Thyroid gland (tissue), 4 donors: ENCODE measurements around the gene B3GNT8. TPM values are rescaled to one million over a fixed set of nuclear protein-coding genes. Genes with fewer than 3 reads are reported as not detected.
"Not testable (repeated sequence)": the region's sequence is repeated elsewhere in the genome, so short reads cannot be mapped to it uniquely, and the experiment has no call there.

Source experiments
- DNase-seq, 2 donors: peaks; one replicate each; pipeline ENCODE4 v3.0.0-alpha.2; 2019
- H3K27ac ChIP-seq, 3 donors: fragments of 200-600 bp; sonication (generic); 1 replicate in 2 of 3; 2 replicates in 1 of 3; pipeline ENCODE4 v1.5.1; 2016 to 2019; ENCODE audit warnings: mild to moderate bottlenecking in 1 of 3, moderate library complexity in 1 of 3
- H3K27me3 ChIP-seq: fragments of 200-600 bp; sonication (generic); one replicate; pipeline ENCODE4 v1.5.1; 2019
- H3K36me3 ChIP-seq, 2 donors: fragments of 200-600 bp; sonication (generic); one replicate each; pipeline ENCODE4 v1.5.1; 2016 to 2019
- H3K4me1 ChIP-seq, 2 donors: fragments of 200-600 bp; sonication (generic); one replicate each; pipeline ENCODE4 v1.5.1; 2017 to 2019
- H3K4me3 ChIP-seq, 3 donors: fragments of 200-600 bp; sonication (generic); replicated peaks in 1 of 3; 1 replicate in 2 of 3; 2 replicates in 1 of 3; pipeline ENCODE4 v1.5.1; 2016; ENCODE audit warnings: mild to moderate bottlenecking in 1 of 3
- H3K9me3 ChIP-seq: fragments of 200-600 bp; sonication (generic); one replicate; pipeline ENCODE4 v1.5.1; 2017
- CTCF ChIP-seq, 6 experiments: fragments of 200-600 bp in 3 of 6; fragments of 450-650 bp in 3 of 6; sonication (generic) in 3 of 6; IDR thresholded peaks; one replicate each; pipeline ENCODE4 v1.5.1; 2016 to 2019; ENCODE audit warnings: antibody characterized with exemption in 6 of 6, mild to moderate bottlenecking in 2 of 6, inconsistent platforms in 1 of 6, moderate library complexity in 1 of 6
- POLR2A ChIP-seq, 2 donors: fragments of 450-650 bp; IDR thresholded peaks; one replicate each; pipeline ENCODE4 v1.6.1; 2017; ENCODE audit warnings: antibody characterized with exemption in 2 of 2, mild to moderate bottlenecking in 2 of 2, moderate library complexity in 1 of 2
- WGBS, 2 donors: methylation state at CpG; one replicate each; pipeline ENCODE4 v1.1.5; 2017; 5-methylcytosine and 5-hydroxymethylcytosine counted together
- intact Hi-C: fragments of 100-400 bp; cut with DNase I; formaldehyde crosslinking; loops from one replicate; pipeline ENCODE4 v1.15.1; 2023
- total RNA-seq, 4 donors: library from RNA; depleted of rRNA; stranded (reverse); fragments of >200 nt; gene quantifications; one replicate each; pipeline ENCODE4 v1.2.3, GENCODE V29; 2016

Gene B3GNT8
- total RNA-seq, 4 donors from 2014 or later = 0.59 to 2.4 (median 1.4) TPM; not detected in 1

GRCh38 chr19:41395355-41395754 is 31.8 kb downstream of the B3GNT8 start:
- Histone ChIP-seq H3K36me3 (peaks cover 0 to 8% of the 10 kb centered on the region in 2 donors), H3K4me3 (no peak overlapping the region), H3K27ac (no peak overlapping the region), H3K9me3 (no peaks in the 10 kb centered on the region), H3K27me3 (no peaks in the 10 kb centered on the region), H3K4me1 (peaks cover 14 to 18% of the 10 kb centered on the region in 2 donors)
- no peak for DNase-seq
- WGBS, 2 donors = 75 to 85% methylated on average over 6 of the region's 6 CpGs
- TF ChIP-seq CTCF (IDR thresholded peaks at IDR 0.05) (no peak), POLR2A (IDR thresholded peaks at IDR 0.05) (no peak)
- intact Hi-C loops = no loop called here

GRCh38 chr19:41392775-41393174 is 34.4 kb downstream of the B3GNT8 start:
- peaks cover 4 to 7% of the 10 kb centered on the region in 2 donors for H3K4me1 ChIP-seq
- no peak for DNase-seq
- no peaks in the 10 kb centered on the region for H3K27me3 ChIP-seq
- H3K4me3 ChIP-seq = no peak overlapping the region
- WGBS, 2 donors = 83 to 95% methylated on average over 12 of the region's 12 CpGs
- intact Hi-C loops = no loop called here
- no peak for TF ChIP-seq CTCF (IDR thresholded peaks at IDR 0.05)
- TF ChIP-seq POLR2A (IDR thresholded peaks at IDR 0.05) = no peak
- peaks cover 6 to 12% of the 10 kb centered on the region in 2 donors for H3K36me3 ChIP-seq
- no peak overlapping the region for H3K27ac ChIP-seq
- no peaks in the 10 kb centered on the region for H3K9me3 ChIP-seq

GRCh38 chr19:41391618-41392017 is 35.6 kb downstream of the B3GNT8 start:
- intact Hi-C loops = no loop called here
- Histone ChIP-seq H3K27me3 (no peaks in the 10 kb centered on the region), H3K9me3 (no peaks in the 10 kb centered on the region), H3K27ac (no peak overlapping the region), H3K4me3 (no peak overlapping the region), H3K4me1 (peaks cover under 1 to 3% of the 10 kb centered on the region in 2 donors), H3K36me3 (peaks cover 6 to 12% of the 10 kb centered on the region in 2 donors)
- 84 to 94% methylated on average over 11 of the region's 11 CpGs for WGBS, 2 donors
- TF ChIP-seq POLR2A (IDR thresholded peaks at IDR 0.05) (no peak), CTCF (IDR thresholded peaks at IDR 0.05) (no peak)
- no peak for DNase-seq

- no peak for TF ChIP-seq CTCF (IDR thresholded peaks at IDR 0.05)
- no peak for TF ChIP-seq POLR2A (IDR thresholded peaks at IDR 0.05)
- Histone ChIP-seq H3K9me3 (no peaks in the 10 kb centered on the region), H3K36me3 (peaks cover 6 to 8% of the 10 kb centered on the region in 2 donors), H3K4me3 (no peak overlapping the region), H3K4me1 (peaks cover 0 to 3% of the 10 kb centered on the region in 2 donors), H3K27ac (no peak overlapping the region), H3K27me3 (no peaks in the 10 kb centered on the region)
- WGBS, 2 donors = 93% methylated on average over 5 to 13 of the region's 13 CpGs
- no peak for DNase-seq
- intact Hi-C loops = no loop called here
These were observed 40.7 kb downstream of the B3GNT8 start for GRCh38 chr19:41386442-41386841.

GRCh38 chr19:41384351-41384750 is 42.8 kb downstream of the B3GNT8 start:
- no peaks in the 10 kb centered on the region for H3K27me3 ChIP-seq
- H3K27ac ChIP-seq = no peak overlapping the region
- peaks cover 0 to 3% of the 10 kb centered on the region in 2 donors for H3K36me3 ChIP-seq
- TF ChIP-seq CTCF (IDR thresholded peaks at IDR 0.05) (no peak), POLR2A (IDR thresholded peaks at IDR 0.05) (no peak)
- H3K4me1 ChIP-seq = peaks cover 0 to 3% of the 10 kb centered on the region in 2 donors
- DNase-seq = no peak
- intact Hi-C loops = no loop called here
- no peak overlapping the region for H3K4me3 ChIP-seq
- H3K9me3 ChIP-seq = no peaks in the 10 kb centered on the region
- WGBS, 2 donors = 71 to 81% methylated on average over 5 of the region's 5 CpGs

GRCh38 chr19:41381536-41381935 is 45.6 kb downstream of the B3GNT8 start:
- H3K4me3 ChIP-seq, DNase-seq: not testable (repeated sequence)

More at GRCh38 chr19:41381536-41381935, 45.6 kb downstream of the B3GNT8 start:
- H3K9me3 ChIP-seq, H3K27ac ChIP-seq, H3K4me1 ChIP-seq, H3K27me3 ChIP-seq, H3K36me3 ChIP-seq, intact Hi-C loops: not testable (repeated sequence)
- 96 to 97% methylated on average over 8 of the region's 8 CpGs for WGBS, 2 donors
